Prostate gland (tissue), 2 donors: ENCODE results near the gene LPCAT3.

ENCODE experiments used
- POLR2A ChIP-seq: fragments of 450-650 bp; IDR thresholded peaks from one replicate; pipeline ENCODE4 v1.6.1; 2016; ENCODE audit warnings: antibody characterized with exemption, mild to moderate bottlenecking
- POLR2AphosphoS5 ChIP-seq: sonication (generic); formaldehyde crosslinking; IDR thresholded peaks from one replicate; pipeline ENCODE4 v1.6.1; 2017; ENCODE audit warnings: antibody characterized with exemption
- TF ChIP-seq, protein P1 (sequence below), 4 experiments: fragments of 200-600 bp in 2 of 4; fragments of 450-650 bp in 2 of 4; sonication (generic) in 2 of 4; IDR thresholded peaks; 1 replicate in 3 of 4; 2 replicates in 1 of 4; pipeline ENCODE4 v1.5.1; 2016 to 2019; ENCODE audit warnings: antibody characterized with exemption in 4 of 4, mild to moderate bottlenecking in 2 of 4, moderate library complexity in 2 of 4

DNA sequence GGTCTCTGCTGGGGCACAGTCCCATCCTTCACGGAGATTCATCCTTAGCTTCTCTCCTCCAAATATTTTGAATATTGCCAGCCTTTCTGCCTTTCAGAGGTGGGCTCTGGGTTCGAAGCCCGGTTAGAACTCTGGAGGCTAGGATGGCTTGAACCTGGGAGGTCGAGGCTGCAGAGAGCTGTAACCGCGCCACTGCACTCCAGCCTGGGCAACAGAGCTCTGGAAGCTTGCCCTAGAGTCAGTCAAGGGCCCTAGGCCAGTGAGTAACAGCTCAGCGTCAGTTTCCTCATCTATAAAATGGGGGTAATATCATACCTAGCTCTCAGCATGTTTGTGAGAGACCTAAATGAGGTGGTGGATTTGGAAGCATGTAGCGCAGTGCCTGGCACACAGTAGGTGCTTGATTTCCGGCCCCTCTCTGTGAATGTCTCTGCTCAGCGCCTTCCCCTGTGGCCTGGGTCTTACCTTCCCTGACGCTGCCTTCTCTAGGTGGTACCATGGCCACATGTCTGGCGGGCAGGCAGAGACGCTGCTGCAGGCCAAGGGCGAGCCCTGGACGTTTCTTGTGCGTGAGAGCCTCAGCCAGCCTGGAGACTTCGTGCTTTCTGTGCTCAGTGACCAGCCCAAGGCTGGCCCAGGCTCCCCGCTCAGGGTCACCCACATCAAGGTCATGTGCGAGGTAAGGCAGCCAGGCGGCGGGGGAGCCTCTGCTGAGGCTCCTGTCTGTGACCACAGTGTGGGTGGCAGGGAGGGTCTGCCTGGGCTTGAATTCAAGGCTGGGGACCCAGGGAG lies 63.8 kb downstream of the LPCAT3 start:
- TF ChIP-seq, protein P1, sequence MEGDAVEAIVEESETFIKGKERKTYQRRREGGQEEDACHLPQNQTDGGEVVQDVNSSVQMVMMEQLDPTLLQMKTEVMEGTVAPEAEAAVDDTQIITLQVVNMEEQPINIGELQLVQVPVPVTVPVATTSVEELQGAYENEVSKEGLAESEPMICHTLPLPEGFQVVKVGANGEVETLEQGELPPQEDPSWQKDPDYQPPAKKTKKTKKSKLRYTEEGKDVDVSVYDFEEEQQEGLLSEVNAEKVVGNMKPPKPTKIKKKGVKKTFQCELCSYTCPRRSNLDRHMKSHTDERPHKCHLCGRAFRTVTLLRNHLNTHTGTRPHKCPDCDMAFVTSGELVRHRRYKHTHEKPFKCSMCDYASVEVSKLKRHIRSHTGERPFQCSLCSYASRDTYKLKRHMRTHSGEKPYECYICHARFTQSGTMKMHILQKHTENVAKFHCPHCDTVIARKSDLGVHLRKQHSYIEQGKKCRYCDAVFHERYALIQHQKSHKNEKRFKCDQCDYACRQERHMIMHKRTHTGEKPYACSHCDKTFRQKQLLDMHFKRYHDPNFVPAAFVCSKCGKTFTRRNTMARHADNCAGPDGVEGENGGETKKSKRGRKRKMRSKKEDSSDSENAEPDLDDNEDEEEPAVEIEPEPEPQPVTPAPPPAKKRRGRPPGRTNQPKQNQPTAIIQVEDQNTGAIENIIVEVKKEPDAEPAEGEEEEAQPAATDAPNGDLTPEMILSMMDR (IDR thresholded peaks at IDR 0.05) = no peak
- no peak for TF ChIP-seq POLR2A
- no peak for TF ChIP-seq POLR2AphosphoS5
